CD4-positive, CD25-positive, alpha-beta regulatory T cell (primary cell): ENCODE measurements around the gene RPL3. TPM values are rescaled to one million over a fixed set of nuclear protein-coding genes. Genes with fewer than 3 reads are reported as not detected.
A peak's percentile ranks its signal among the peaks of the same experiment; 100 is the strongest.
"Not testable (repeated sequence)": the region's sequence is repeated elsewhere in the genome, so short reads cannot be mapped to it uniquely, and the experiment has no call there.

ENCODE experiments used
- ATAC-seq, 2 donors: fragments of 150-1000 bp; cut with Tn5 transposase; one replicate each; pipeline ENCODE4 v1.10.0; 2021; ENCODE audit warnings: low read depth in 2 of 2, moderate number of reproducible peaks in 2 of 2, moderate library complexity in 1 of 2
- DNase-seq, 3 donors: peaks; one replicate each; pipeline versions ENCODE4 v3.0.0 to v3.0.0-alpha.2; 2012 to 2022; ENCODE audit warnings: mixed read lengths in 1 of 3
- H3K27ac ChIP-seq: one replicate; pipeline ENCODE4 v1.7.0; 2013; ENCODE audit warnings: mild to moderate bottlenecking, low read length; ENCODE audit not compliant: insufficient read depth, poor library complexity, severe bottlenecking
- H3K27me3 ChIP-seq: one replicate; pipeline ENCODE4 v1.7.0; 2013; ENCODE audit warnings: low read length; ENCODE audit not compliant: control insufficient read depth, insufficient read depth
- H3K36me3 ChIP-seq: one replicate; pipeline ENCODE4 v1.7.0; 2013; ENCODE audit warnings: mild to moderate bottlenecking, low read length, moderate library complexity; ENCODE audit not compliant: control insufficient read depth, insufficient read depth
- H3K4me1 ChIP-seq: 2 replicates; pipeline ENCODE4 v1.7.0; 2013; ENCODE audit warnings: mild to moderate bottlenecking, low read length; ENCODE audit not compliant: insufficient read depth, control insufficient read depth, poor library complexity, severe bottlenecking
- H3K4me3 ChIP-seq: one replicate; pipeline ENCODE4 v1.7.0; 2013; ENCODE audit warnings: low read depth, mild to moderate bottlenecking, low read length, moderate library complexity
- H3K9me3 ChIP-seq, 2 experiments: 1 replicate in 1 of 2; 2 replicates in 1 of 2; pipeline ENCODE4 v1.7.0; 2013; ENCODE audit warnings: low read length in 2 of 2, mild to moderate bottlenecking in 1 of 2, moderate library complexity in 1 of 2; ENCODE audit not compliant: control insufficient read depth in 2 of 2
- H3K27ac Mint-ChIP-seq, 3 donors: one replicate each; pipeline ENCODE4 v1.8.0; 2020 to 2022; ENCODE audit warnings: mild to moderate bottlenecking in 3 of 3, mixed read lengths in 3 of 3, moderate library complexity in 2 of 3
- H3K27me3 Mint-ChIP-seq: one replicate; pipeline ENCODE4 v1.8.0; 2022; ENCODE audit warnings: mild to moderate bottlenecking, mixed read lengths
- H3K36me3 Mint-ChIP-seq: one replicate; pipeline ENCODE4 v1.8.0; 2020; ENCODE audit warnings: mixed read lengths
- H3K4me1 Mint-ChIP-seq, 4 donors: one replicate each; pipeline ENCODE4 v1.8.0; 2020 to 2022; ENCODE audit warnings: mixed read lengths in 4 of 4, mild to moderate bottlenecking in 1 of 4
- H3K4me3 Mint-ChIP-seq, 4 donors: one replicate each; pipeline ENCODE4 v1.8.0; 2020 to 2022; ENCODE audit warnings: mild to moderate bottlenecking in 4 of 4, mixed read lengths in 4 of 4, moderate library complexity in 3 of 4
- H3K9me3 Mint-ChIP-seq, 7 donors: one replicate each; pipeline ENCODE4 v1.8.0; 2020 to 2022; ENCODE audit warnings: mixed read lengths in 7 of 7, mild to moderate bottlenecking in 3 of 7, moderate library complexity in 2 of 7
- polyA plus RNA-seq, 4 donors: library from polyadenylated mRNA; unstranded; fragments of 300-500 nt; fragmentation: Illumina TruSeq; gene quantifications; one replicate each; pipeline ENCODE4 v1.2.3, GENCODE V29; 2021
- total RNA-seq: library from RNA; stranded (reverse); gene quantifications from one replicate; pipeline ENCODE4 v1.2.3, GENCODE V29; 2022

The RPL3 gene
- total and polyA plus RNA-seq, 5 donors from 2014 or later: 1,978 to 4,217 (median 2,589) TPM

GRCh38 chr22:39325392-39325932 lies 6.0 kb upstream of the RPL3 start:
- no peak overlapping the region for H3K27ac ChIP-seq
- H3K27me3 ChIP-seq: no peaks in the 10 kb centered on the region
- no peaks in the 10 kb centered on the region for H3K36me3 Mint-ChIP-seq
- peaks cover 0 to 3% (median 1%) of the 10 kb centered on the region in 4 donors for H3K4me1 Mint-ChIP-seq
- no peak overlapping the region for H3K27ac Mint-ChIP-seq
- no peak for ATAC-seq
- H3K4me3 ChIP-seq: no peak overlapping the region
- H3K36me3 ChIP-seq: no peaks in the 10 kb centered on the region
- no peaks in the 10 kb centered on the region for H3K27me3 Mint-ChIP-seq
- H3K4me1 ChIP-seq: no peaks in the 10 kb centered on the region
- DNase-seq: no peak
- H3K9me3 Mint-ChIP-seq: no peaks in the 10 kb centered on the region
- H3K4me3 Mint-ChIP-seq: peak overlapping the region in 1 of 4 donors; percentile 10
- no peaks in the 10 kb centered on the region for H3K9me3 ChIP-seq

- H3K4me3 Mint-ChIP-seq: peak overlapping the region; percentile 94 to 100 (median 100)
- H3K27me3 ChIP-seq, H3K9me3 Mint-ChIP-seq, DNase-seq, H3K27me3 Mint-ChIP-seq, ATAC-seq, H3K9me3 ChIP-seq, H3K4me3 ChIP-seq: not testable (repeated sequence)
- Histone ChIP-seq H3K36me3 (peaks cover 26% of the 10 kb centered on the region), H3K4me1 (peaks cover 39% of the 10 kb centered on the region), H3K27ac (peak overlapping the region; percentile 88)
- H3K36me3 Mint-ChIP-seq: peaks cover 19% of the 10 kb centered on the region
- peak overlapping the region; percentile 71 to 100 (median 99) for H3K27ac Mint-ChIP-seq
- peaks cover 12 to 49% (median 31%) of the 10 kb centered on the region in 4 donors for H3K4me1 Mint-ChIP-seq
These were observed 1.2 kb upstream of the RPL3 start for GRCh38 chr22:39320616-39321029.

- H3K27ac Mint-ChIP-seq: peak overlapping the region; percentile 99 to 100 (median 100)
- peak overlapping the region; percentile 88 for H3K27ac ChIP-seq
- no peaks in the 10 kb centered on the region for H3K27me3 ChIP-seq
- peaks cover 12 to 65% (median 35%) of the 10 kb centered on the region in 4 donors for H3K4me1 Mint-ChIP-seq
- no peaks in the 10 kb centered on the region for H3K9me3 Mint-ChIP-seq
- peak; percentile 2 to 3 for ATAC-seq
- H3K9me3 ChIP-seq: no peaks in the 10 kb centered on the region
- DNase-seq: no peak
- peak overlapping the region; percentile 94 to 100 (median 100) for H3K4me3 Mint-ChIP-seq
- peaks cover 9% of the 10 kb centered on the region for H3K27me3 Mint-ChIP-seq
- H3K36me3 ChIP-seq: peaks cover 45% of the 10 kb centered on the region
- peak overlapping the region; percentile 83 for H3K4me3 ChIP-seq
- peaks cover 34% of the 10 kb centered on the region for H3K36me3 Mint-ChIP-seq
- H3K4me1 ChIP-seq: peaks cover 40% of the 10 kb centered on the region
These were observed 728 bp downstream of the RPL3 start for GRCh38 chr22:39318507-39319283.

GRCh38 chr22:39317775-39318506 lies 1.5 kb downstream of the RPL3 start:
- H3K27me3 ChIP-seq: no peaks in the 10 kb centered on the region
- H3K27ac ChIP-seq: peak overlapping the region; percentile 88
- no peaks in the 10 kb centered on the region for H3K9me3 ChIP-seq
- DNase-seq (no peak), ATAC-seq (no peak)
- H3K4me1 ChIP-seq: peaks cover 40% of the 10 kb centered on the region
- peaks cover 41% of the 10 kb centered on the region for H3K36me3 Mint-ChIP-seq
- peaks cover 12 to 69% (median 38%) of the 10 kb centered on the region in 4 donors for H3K4me1 Mint-ChIP-seq
- H3K36me3 ChIP-seq: peaks cover 53% of the 10 kb centered on the region
- H3K27me3 Mint-ChIP-seq: peaks cover 9% of the 10 kb centered on the region
- peak overlapping the region; percentile 83 for H3K4me3 ChIP-seq
- peak overlapping the region in 2 of 3 donors; percentile 99 to 100 for H3K27ac Mint-ChIP-seq
- H3K4me3 Mint-ChIP-seq: peak overlapping the region; percentile 94 to 100 (median 100)
- no peaks in the 10 kb centered on the region for H3K9me3 Mint-ChIP-seq

- peaks cover 60% of the 10 kb centered on the region for H3K36me3 ChIP-seq
- no peaks in the 10 kb centered on the region for H3K9me3 ChIP-seq
- H3K4me3 ChIP-seq: peak overlapping the region; percentile 83
- no peaks in the 10 kb centered on the region for H3K9me3 Mint-ChIP-seq
- ATAC-seq (no peak), DNase-seq (no peak)
- H3K27ac Mint-ChIP-seq: peak overlapping the region; percentile 43 to 99 (median 80)
- peaks cover 41% of the 10 kb centered on the region for H3K36me3 Mint-ChIP-seq
- H3K4me1 Mint-ChIP-seq: peaks cover 12 to 69% (median 38%) of the 10 kb centered on the region in 4 donors
- H3K27me3 ChIP-seq: no peaks in the 10 kb centered on the region
- peak overlapping the region; percentile 94 to 100 (median 100) for H3K4me3 Mint-ChIP-seq
- H3K4me1 ChIP-seq: peaks cover 40% of the 10 kb centered on the region
- H3K27me3 Mint-ChIP-seq: peaks cover 9% of the 10 kb centered on the region
- peak overlapping the region; percentile 88 for H3K27ac ChIP-seq
These were observed 2.2 kb downstream of the RPL3 start for GRCh38 chr22:39317084-39317774.

GRCh38 chr22:39316440-39317083 lies 2.9 kb downstream of the RPL3 start:
- Mint-ChIP-seq H3K27ac (peak overlapping the region; percentile 43 to 82 (median 80)), H3K27me3 (peaks cover 9% of the 10 kb centered on the region), H3K36me3 (peaks cover 41% of the 10 kb centered on the region), H3K9me3 (no peaks in the 10 kb centered on the region), H3K4me3 (peak overlapping the region; percentile 79 to 100 (median 97)), H3K4me1 (peaks cover 12 to 71% (median 38%) of the 10 kb centered on the region in 4 donors)
- DNase-seq: peak; percentile 63 to 85 (median 74)
- Histone ChIP-seq H3K4me1 (peaks cover 40% of the 10 kb centered on the region), H3K9me3 (no peaks in the 10 kb centered on the region), H3K4me3 (peak overlapping the region; percentile 83), H3K27ac (peak overlapping the region; percentile 67), H3K27me3 (no peaks in the 10 kb centered on the region), H3K36me3 (peaks cover 66% of the 10 kb centered on the region)
- peak; percentile 41 to 50 for ATAC-seq

GRCh38 chr22:39315389-39315788 lies 4.0 kb downstream of the RPL3 start:
- peaks cover 12 to 75% (median 37%) of the 10 kb centered on the region in 4 donors for H3K4me1 Mint-ChIP-seq
- no peak overlapping the region for H3K27ac Mint-ChIP-seq
- ATAC-seq (no peak), DNase-seq (no peak)
- no peaks in the 10 kb centered on the region for H3K9me3 Mint-ChIP-seq
- Histone ChIP-seq H3K27me3 (no peaks in the 10 kb centered on the region), H3K4me1 (peaks cover 40% of the 10 kb centered on the region), H3K4me3 (peak overlapping the region; percentile 19), H3K36me3 (peaks cover 67% of the 10 kb centered on the region), H3K9me3 (no peaks in the 10 kb centered on the region), H3K27ac (peak overlapping the region; percentile 67)
- H3K27me3 Mint-ChIP-seq: peaks cover 9% of the 10 kb centered on the region
- no peak overlapping the region for H3K4me3 Mint-ChIP-seq
- H3K36me3 Mint-ChIP-seq: peaks cover 41% of the 10 kb centered on the region
